ENCODE results near the gene COL15A1.
"Not testable (repeated sequence)": the region's sequence is repeated elsewhere in the genome, so short reads cannot be mapped to it uniquely, and the experiment has no call there.

DNA sequence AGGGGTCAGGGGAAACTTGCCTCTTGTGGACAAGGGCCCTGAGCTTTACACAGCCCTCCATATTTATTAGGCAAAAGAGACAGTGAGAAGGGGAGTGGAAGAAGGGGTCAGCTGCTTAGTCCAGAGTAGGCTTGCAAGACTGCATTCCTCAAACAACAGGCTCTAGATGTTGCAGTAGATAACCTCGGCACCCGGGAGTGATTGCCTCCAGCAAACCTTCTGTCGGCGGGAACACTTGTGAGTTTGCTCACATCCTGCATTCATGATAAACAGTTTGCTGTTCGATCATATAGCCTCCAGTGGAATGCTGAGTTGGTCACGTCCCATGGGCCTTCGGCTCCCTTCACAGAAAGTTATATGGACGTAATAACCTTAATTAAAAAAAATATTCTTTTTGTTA lies 66.7 kb downstream of the COL15A1 start:
- TF ChIP-seq, protein P1, sequence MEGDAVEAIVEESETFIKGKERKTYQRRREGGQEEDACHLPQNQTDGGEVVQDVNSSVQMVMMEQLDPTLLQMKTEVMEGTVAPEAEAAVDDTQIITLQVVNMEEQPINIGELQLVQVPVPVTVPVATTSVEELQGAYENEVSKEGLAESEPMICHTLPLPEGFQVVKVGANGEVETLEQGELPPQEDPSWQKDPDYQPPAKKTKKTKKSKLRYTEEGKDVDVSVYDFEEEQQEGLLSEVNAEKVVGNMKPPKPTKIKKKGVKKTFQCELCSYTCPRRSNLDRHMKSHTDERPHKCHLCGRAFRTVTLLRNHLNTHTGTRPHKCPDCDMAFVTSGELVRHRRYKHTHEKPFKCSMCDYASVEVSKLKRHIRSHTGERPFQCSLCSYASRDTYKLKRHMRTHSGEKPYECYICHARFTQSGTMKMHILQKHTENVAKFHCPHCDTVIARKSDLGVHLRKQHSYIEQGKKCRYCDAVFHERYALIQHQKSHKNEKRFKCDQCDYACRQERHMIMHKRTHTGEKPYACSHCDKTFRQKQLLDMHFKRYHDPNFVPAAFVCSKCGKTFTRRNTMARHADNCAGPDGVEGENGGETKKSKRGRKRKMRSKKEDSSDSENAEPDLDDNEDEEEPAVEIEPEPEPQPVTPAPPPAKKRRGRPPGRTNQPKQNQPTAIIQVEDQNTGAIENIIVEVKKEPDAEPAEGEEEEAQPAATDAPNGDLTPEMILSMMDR (IDR thresholded peaks at IDR 0.05) = not testable (repeated sequence)
- TF ChIP-seq POLR2A (IDR thresholded peaks at IDR 0.05) = not testable (repeated sequence)
